Stimulated activated CD8-positive, alpha-beta memory T cell treated with anti-CD3 and anti-CD28 coated beads, Interleukin-4, amount 100 ng/mL, for 24 hours (primary cell): ENCODE data around the gene NAALAD2.
A peak's percentile ranks its signal among the peaks of the same experiment; 100 is the strongest.
"Not testable (repeated sequence)": the region's sequence is repeated elsewhere in the genome, so short reads cannot be mapped to it uniquely, and the experiment has no call there.

ENCODE experiments used
- DNase-seq: peaks from one replicate; pipeline ENCODE4 v3.0.0-alpha.2; 2020; ENCODE audit warnings: low read depth

Gene NAALAD2

GRCh38 chr11:90192869-90193582, 58.6 kb downstream of the NAALAD2 start:
- no peak for DNase-seq

GRCh38 chr11:90197377-90197776, 62.9 kb downstream of the NAALAD2 start:
- no peak for DNase-seq

GRCh38 chr11:90202342-90202741, 67.9 kb downstream of the NAALAD2 start:
- no peak for DNase-seq

- DNase-seq, result no peak
These were observed 69.9 kb downstream of the NAALAD2 start for GRCh38 chr11:90204407-90204806.

- DNase-seq, result no peak
These were observed 70.6 kb downstream of the NAALAD2 start for GRCh38 chr11:90204832-90205646.

- DNase-seq, result not testable (repeated sequence)
These were observed 73.5 kb downstream of the NAALAD2 start for GRCh38 chr11:90207992-90208391.

- DNase-seq, result no peak
These were observed 74.4 kb downstream of the NAALAD2 start for GRCh38 chr11:90208857-90209256.

GRCh38 chr11:90213322-90213721, 78.9 kb downstream of the NAALAD2 start:
- DNase-seq, result no peak

GRCh38 chr11:90216611-90217010, 82.1 kb downstream of the NAALAD2 start:
- no peak for DNase-seq

GRCh38 chr11:90218606-90219005, 84.1 kb downstream of the NAALAD2 start:
- no peak for DNase-seq

- DNase-seq, result no peak
These were observed 85.0 kb downstream of the NAALAD2 start for GRCh38 chr11:90219438-90219837.

GRCh38 chr11:90220391-90220790, 85.9 kb downstream of the NAALAD2 start:
- DNase-seq, result no peak

- no peak for DNase-seq
These were observed 87.5 kb downstream of the NAALAD2 start for GRCh38 chr11:90221803-90222458.

GRCh38 chr11:90222459-90223247, 88.2 kb downstream of the NAALAD2 start, which contains the start of gene CHORDC1:
Gene CHORDC1, minus strand, starts transcription at chr11:90223049. Its CDS starts 95 bp downstream, at chr11:90222954.
- peak; percentile 94 for DNase-seq

GRCh38 chr11:90223248-90223585, 88.8 kb downstream of the NAALAD2 start:
- no peak for DNase-seq

GRCh38 chr11:90228056-90228455, 93.6 kb downstream of the NAALAD2 start:
- no peak for DNase-seq

GRCh38 chr11:90229791-90230190, 95.3 kb downstream of the NAALAD2 start:
- DNase-seq, result no peak

- no peak for DNase-seq
These were observed 100.5 kb downstream of the NAALAD2 start for GRCh38 chr11:90234977-90235376.

- no peak for DNase-seq
These were observed 101.1 kb downstream of the NAALAD2 start for GRCh38 chr11:90235526-90235925.

- no peak for DNase-seq
These were observed 102.5 kb downstream of the NAALAD2 start for GRCh38 chr11:90237004-90237403.

GRCh38 chr11:90239967-90240636, 105.6 kb downstream of the NAALAD2 start:
- DNase-seq, result peak; percentile 15
